ENCODE results near the gene OR8G5.

The OR8G5 gene

DNA sequence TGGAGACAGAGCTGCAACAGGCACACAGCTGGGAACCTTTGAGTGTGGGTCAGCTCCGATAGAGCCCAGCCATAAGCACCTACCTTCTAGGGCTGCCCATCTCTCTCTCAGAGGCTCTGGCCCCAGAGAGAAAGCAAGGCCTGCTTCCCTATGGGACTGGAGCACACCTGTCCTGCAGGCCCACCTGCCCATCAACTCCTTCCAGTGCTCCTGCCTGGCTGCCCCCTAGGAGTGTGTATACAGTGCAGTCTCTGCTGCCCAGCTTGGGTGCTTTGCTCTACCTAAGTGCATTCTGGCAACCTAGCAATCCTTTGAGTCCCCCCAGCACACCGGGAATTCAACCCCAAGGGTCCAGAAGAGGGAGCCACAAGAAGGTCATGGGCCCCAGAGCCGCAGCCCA lies 21.0 kb downstream of the OR8G5 start:
- ATAC-seq = no peak
- TF ChIP-seq BACH2 (CRISPR knock-in tag; IDR thresholded peaks at IDR 0.05; ENCODE audit: borderline replicate concordance) (no peak), ZFP30 (CRISPR knock-in tag; IDR thresholded peaks at IDR 0.05) (no peak), ZNF565 (CRISPR knock-in tag; conservative IDR thresholded peaks at IDR 0.05; ENCODE audit: low read depth) (no peak), ZNF8 (CRISPR knock-in tag; IDR thresholded peaks at IDR 0.05) (no peak), CSDC2 (CRISPR knock-in tag; IDR thresholded peaks at IDR 0.05) (no peak), SNAI2 (CRISPR knock-in tag; IDR thresholded peaks at IDR 0.05) (no peak), TCF4 (CRISPR knock-in tag; IDR thresholded peaks at IDR 0.05; ENCODE audit: borderline replicate concordance) (no peak), TOX (CRISPR knock-in tag; IDR thresholded peaks at IDR 0.05; ENCODE audit: borderline replicate concordance) (no peak), ARNTL (CRISPR knock-in tag; IDR thresholded peaks at IDR 0.05; ENCODE audit: borderline replicate concordance, low read depth) (no peak), ZC3H10 (CRISPR knock-in tag; IDR thresholded peaks at IDR 0.05) (no peak), ZNF70 (CRISPR knock-in tag; IDR thresholded peaks at IDR 0.05) (no peak), ESRRG (CRISPR knock-in tag; IDR thresholded peaks at IDR 0.05) (no peak), PPARA (CRISPR knock-in tag; IDR thresholded peaks at IDR 0.05; ENCODE audit: borderline replicate concordance) (no peak), ZFP3 (CRISPR knock-in tag; IDR thresholded peaks at IDR 0.05) (no peak), RARB (CRISPR knock-in tag; IDR thresholded peaks at IDR 0.05) (no peak)
- TF ChIP-seq, protein P1, sequence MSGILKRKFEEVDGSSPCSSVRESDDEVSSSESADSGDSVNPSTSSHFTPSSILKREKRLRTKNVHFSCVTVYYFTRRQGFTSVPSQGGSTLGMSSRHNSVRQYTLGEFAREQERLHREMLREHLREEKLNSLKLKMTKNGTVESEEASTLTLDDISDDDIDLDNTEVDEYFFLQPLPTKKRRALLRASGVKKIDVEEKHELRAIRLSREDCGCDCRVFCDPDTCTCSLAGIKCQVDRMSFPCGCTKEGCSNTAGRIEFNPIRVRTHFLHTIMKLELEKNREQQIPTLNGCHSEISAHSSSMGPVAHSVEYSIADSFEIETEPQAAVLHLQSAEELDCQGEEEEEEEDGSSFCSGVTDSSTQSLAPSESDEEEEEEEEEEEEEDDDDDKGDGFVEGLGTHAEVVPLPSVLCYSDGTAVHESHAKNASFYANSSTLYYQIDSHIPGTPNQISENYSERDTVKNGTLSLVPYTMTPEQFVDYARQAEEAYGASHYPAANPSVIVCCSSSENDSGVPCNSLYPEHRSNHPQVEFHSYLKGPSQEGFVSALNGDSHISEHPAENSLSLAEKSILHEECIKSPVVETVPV (CRISPR knock-in tag; IDR thresholded peaks at IDR 0.05) = no peak
- TF ChIP-seq, protein P2, sequence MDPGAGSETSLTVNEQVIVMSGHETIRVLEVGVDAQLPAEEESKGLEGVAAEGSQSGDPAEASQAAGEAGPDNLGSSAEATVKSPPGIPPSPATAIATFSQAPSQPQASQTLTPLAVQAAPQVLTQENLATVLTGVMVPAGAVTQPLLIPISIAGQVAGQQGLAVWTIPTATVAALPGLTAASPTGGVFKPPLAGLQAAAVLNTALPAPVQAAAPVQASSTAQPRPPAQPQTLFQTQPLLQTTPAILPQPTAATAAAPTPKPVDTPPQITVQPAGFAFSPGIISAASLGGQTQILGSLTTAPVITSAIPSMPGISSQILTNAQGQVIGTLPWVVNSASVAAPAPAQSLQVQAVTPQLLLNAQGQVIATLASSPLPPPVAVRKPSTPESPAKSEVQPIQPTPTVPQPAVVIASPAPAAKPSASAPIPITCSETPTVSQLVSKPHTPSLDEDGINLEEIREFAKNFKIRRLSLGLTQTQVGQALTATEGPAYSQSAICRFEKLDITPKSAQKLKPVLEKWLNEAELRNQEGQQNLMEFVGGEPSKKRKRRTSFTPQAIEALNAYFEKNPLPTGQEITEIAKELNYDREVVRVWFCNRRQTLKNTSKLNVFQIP (CRISPR knock-in tag; IDR thresholded peaks at IDR 0.05; ENCODE audit: borderline replicate concordance, low read depth) = no peak
- TF ChIP-seq, protein P3, sequence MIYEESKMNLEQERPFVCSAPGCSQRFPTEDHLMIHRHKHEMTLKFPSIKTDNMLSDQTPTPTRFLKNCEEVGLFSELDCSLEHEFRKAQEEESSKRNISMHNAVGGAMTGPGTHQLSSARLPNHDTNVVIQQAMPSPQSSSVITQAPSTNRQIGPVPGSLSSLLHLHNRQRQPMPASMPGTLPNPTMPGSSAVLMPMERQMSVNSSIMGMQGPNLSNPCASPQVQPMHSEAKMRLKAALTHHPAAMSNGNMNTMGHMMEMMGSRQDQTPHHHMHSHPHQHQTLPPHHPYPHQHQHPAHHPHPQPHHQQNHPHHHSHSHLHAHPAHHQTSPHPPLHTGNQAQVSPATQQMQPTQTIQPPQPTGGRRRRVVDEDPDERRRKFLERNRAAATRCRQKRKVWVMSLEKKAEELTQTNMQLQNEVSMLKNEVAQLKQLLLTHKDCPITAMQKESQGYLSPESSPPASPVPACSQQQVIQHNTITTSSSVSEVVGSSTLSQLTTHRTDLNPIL (CRISPR knock-in tag; IDR thresholded peaks at IDR 0.05; ENCODE audit: low read depth) = no peak
- TF ChIP-seq, protein P4, sequence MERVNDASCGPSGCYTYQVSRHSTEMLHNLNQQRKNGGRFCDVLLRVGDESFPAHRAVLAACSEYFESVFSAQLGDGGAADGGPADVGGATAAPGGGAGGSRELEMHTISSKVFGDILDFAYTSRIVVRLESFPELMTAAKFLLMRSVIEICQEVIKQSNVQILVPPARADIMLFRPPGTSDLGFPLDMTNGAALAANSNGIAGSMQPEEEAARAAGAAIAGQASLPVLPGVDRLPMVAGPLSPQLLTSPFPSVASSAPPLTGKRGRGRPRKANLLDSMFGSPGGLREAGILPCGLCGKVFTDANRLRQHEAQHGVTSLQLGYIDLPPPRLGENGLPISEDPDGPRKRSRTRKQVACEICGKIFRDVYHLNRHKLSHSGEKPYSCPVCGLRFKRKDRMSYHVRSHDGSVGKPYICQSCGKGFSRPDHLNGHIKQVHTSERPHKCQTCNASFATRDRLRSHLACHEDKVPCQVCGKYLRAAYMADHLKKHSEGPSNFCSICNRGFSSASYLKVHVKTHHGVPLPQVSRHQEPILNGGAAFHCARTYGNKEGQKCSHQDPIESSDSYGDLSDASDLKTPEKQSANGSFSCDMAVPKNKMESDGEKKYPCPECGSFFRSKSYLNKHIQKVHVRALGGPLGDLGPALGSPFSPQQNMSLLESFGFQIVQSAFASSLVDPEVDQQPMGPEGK (CRISPR knock-in tag; IDR thresholded peaks at IDR 0.05; ENCODE audit: borderline replicate concordance) = no peak
- TF ChIP-seq, protein P5, sequence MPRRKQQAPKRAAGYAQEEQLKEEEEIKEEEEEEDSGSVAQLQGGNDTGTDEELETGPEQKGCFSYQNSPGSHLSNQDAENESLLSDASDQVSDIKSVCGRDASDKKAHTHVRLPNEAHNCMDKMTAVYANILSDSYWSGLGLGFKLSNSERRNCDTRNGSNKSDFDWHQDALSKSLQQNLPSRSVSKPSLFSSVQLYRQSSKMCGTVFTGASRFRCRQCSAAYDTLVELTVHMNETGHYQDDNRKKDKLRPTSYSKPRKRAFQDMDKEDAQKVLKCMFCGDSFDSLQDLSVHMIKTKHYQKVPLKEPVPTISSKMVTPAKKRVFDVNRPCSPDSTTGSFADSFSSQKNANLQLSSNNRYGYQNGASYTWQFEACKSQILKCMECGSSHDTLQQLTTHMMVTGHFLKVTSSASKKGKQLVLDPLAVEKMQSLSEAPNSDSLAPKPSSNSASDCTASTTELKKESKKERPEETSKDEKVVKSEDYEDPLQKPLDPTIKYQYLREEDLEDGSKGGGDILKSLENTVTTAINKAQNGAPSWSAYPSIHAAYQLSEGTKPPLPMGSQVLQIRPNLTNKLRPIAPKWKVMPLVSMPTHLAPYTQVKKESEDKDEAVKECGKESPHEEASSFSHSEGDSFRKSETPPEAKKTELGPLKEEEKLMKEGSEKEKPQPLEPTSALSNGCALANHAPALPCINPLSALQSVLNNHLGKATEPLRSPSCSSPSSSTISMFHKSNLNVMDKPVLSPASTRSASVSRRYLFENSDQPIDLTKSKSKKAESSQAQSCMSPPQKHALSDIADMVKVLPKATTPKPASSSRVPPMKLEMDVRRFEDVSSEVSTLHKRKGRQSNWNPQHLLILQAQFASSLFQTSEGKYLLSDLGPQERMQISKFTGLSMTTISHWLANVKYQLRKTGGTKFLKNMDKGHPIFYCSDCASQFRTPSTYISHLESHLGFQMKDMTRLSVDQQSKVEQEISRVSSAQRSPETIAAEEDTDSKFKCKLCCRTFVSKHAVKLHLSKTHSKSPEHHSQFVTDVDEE (CRISPR knock-in tag; IDR thresholded peaks at IDR 0.05) = no peak

DNA sequence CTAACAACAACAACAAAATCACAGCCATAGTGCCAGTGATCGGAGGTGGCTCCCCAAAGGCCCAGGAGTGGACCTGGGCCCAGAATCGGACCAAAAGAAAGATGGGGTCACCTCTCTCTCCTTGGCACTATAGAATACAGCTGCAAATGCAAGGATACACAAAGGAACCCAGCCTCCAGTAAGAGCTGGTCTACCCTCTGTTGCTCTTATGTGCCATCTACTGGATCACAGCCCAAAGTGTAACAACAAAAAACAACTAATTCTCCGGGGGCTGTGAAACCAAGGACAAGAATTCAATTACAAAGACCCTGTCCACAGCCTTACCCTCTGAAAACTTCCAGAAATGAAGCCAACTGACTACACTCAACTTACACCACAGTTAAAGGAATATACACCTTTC lies 21.6 kb downstream of the OR8G5 start:
- no peak for ATAC-seq
- no peak for TF ChIP-seq GLIS3 (CRISPR knock-in tag; IDR thresholded peaks at IDR 0.05)

DNA sequence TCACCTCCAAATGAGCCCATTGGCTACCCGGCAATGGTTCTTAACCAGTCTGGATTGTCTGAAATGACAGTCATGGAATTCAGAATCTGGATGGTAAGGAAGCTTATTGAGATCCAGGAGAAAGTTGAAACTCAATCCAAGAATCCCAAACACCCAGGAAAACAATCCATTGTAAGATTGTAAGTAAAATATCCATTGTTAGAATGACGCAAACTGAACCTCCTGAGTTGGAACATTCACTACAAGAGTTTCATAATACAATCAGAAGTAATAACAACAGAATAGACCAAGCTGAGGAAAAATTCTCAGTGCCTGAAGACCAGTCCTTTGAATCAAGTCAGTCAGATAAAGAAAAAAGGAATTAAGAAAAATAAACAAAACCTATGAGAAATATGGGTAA lies 22.1 kb downstream of the OR8G5 start:
- no peak for ATAC-seq
- TF ChIP-seq RARB (CRISPR knock-in tag; IDR thresholded peaks at IDR 0.05) (no peak), ESRRG (CRISPR knock-in tag; IDR thresholded peaks at IDR 0.05) (no peak), ZNF8 (CRISPR knock-in tag; IDR thresholded peaks at IDR 0.05) (no peak), TCF4 (CRISPR knock-in tag; IDR thresholded peaks at IDR 0.05; ENCODE audit: borderline replicate concordance) (no peak), ZNF70 (CRISPR knock-in tag; IDR thresholded peaks at IDR 0.05) (no peak), BACH2 (CRISPR knock-in tag; IDR thresholded peaks at IDR 0.05; ENCODE audit: borderline replicate concordance) (no peak), PPARA (CRISPR knock-in tag; IDR thresholded peaks at IDR 0.05; ENCODE audit: borderline replicate concordance) (no peak), CSDC2 (CRISPR knock-in tag; IDR thresholded peaks at IDR 0.05) (no peak), ZFP3 (CRISPR knock-in tag; IDR thresholded peaks at IDR 0.05) (no peak), TOX (CRISPR knock-in tag; IDR thresholded peaks at IDR 0.05; ENCODE audit: borderline replicate concordance) (no peak), ARNTL (CRISPR knock-in tag; IDR thresholded peaks at IDR 0.05; ENCODE audit: borderline replicate concordance, low read depth) (no peak), ZC3H10 (CRISPR knock-in tag; IDR thresholded peaks at IDR 0.05) (no peak), OSR1 (CRISPR knock-in tag; IDR thresholded peaks at IDR 0.05) (no peak)
- TF ChIP-seq, protein P1 (CRISPR knock-in tag; IDR thresholded peaks at IDR 0.05) = no peak
- TF ChIP-seq, protein P5 (CRISPR knock-in tag; IDR thresholded peaks at IDR 0.05) = no peak

All from SK-N-SH treated with all-trans-retinoic acid at 6 μM for 48 hours (cell line).